PC-9 (cell line): ENCODE data around the gene DUOXA2. TPM values are rescaled to one million over a fixed set of nuclear protein-coding genes. Genes with fewer than 3 reads are reported as not detected.

Source experiments
- BruUV-seq: library from RNA; stranded (reverse); fragments of 400-500 nt; replicated peaks from 2 replicates; lab custom pipeline; 2021; lab: Mats Ljungman, UMichigan
- CTCF ChIA-PET: fragments of 300-600 bp; sonication (Branson Sonifier 250); formaldehyde crosslinking; loops from one replicate; lab custom pipeline; 2022; ENCODE audit warnings: antibody characterized with exemption; lab: Charles Lee
- POLR2A ChIA-PET: fragments of 300-600 bp; sonication (Branson Sonifier 250); formaldehyde crosslinking; loops from one replicate; lab custom pipeline; 2022; ENCODE audit warnings: antibody characterized with exemption; ENCODE audit not compliant: unreplicated experiment; lab: Charles Lee
- DNase-seq, 2 experiments: peaks; one replicate each; pipeline versions ENCODE4 v3.0.0 to v3.0.0-alpha.2; 2015 to 2022; ENCODE audit warnings: mixed read lengths in 1 of 2
- H2AFZ ChIP-seq: fragments of 200-600 bp; sonication (generic); 2 replicates; pipeline ENCODE4 v1.8.1; 2017; ENCODE audit warnings: antibody characterized with exemption
- H3F3A ChIP-seq: fragments of 200-600 bp; sonication (generic); 2 replicates; pipeline ENCODE4 v1.8.1; 2017; ENCODE audit warnings: antibody characterized with exemption, mild to moderate bottlenecking, low read depth; ENCODE audit not compliant: insufficient read depth
- H3K27ac ChIP-seq: fragments of 200-600 bp; sonication (generic); 2 replicates; pipeline ENCODE4 v1.6.1; 2016; ENCODE audit warnings: mixed run types
- H3K27me3 ChIP-seq: fragments of 200-600 bp; sonication (generic); 2 replicates; pipeline ENCODE4 v1.6.1; 2016; ENCODE audit warnings: low read depth, mixed run types; ENCODE audit not compliant: insufficient read depth
- H3K36me3 ChIP-seq: fragments of 200-600 bp; sonication (generic); 2 replicates; pipeline ENCODE4 v1.6.1; 2016; ENCODE audit warnings: low read depth, mixed run types
- H3K4me1 ChIP-seq: fragments of 200-600 bp; sonication (generic); replicated peaks from 2 replicates; pipeline ENCODE4 v1.6.1; 2016; ENCODE audit warnings: mixed run types; ENCODE audit not compliant: insufficient read depth
- H3K4me2 ChIP-seq: fragments of 200-600 bp; sonication (generic); 2 replicates; pipeline ENCODE4 v1.6.1; 2017; ENCODE audit warnings: mixed run types
- H3K4me3 ChIP-seq: fragments of 200-600 bp; sonication (generic); 2 replicates; pipeline ENCODE4 v1.6.1; 2016; ENCODE audit warnings: mixed run types
- H3K79me2 ChIP-seq: fragments of 200-600 bp; sonication (generic); 2 replicates; pipeline ENCODE4 v1.6.1; 2017; ENCODE audit warnings: low read depth, mixed run types
- H3K9me2 ChIP-seq: fragments of 200-600 bp; sonication (generic); 2 replicates; pipeline ENCODE4 v1.8.1; 2017; ENCODE audit warnings: mild to moderate bottlenecking; ENCODE audit not compliant: insufficient read depth
- H3K9me3 ChIP-seq: fragments of 200-600 bp; sonication (generic); 2 replicates; pipeline ENCODE4 v1.8.1; 2016; ENCODE audit warnings: low read depth; ENCODE audit not compliant: insufficient read depth
- H4K20me1 ChIP-seq: fragments of 200-600 bp; sonication (generic); 2 replicates; pipeline ENCODE4 v1.8.1; 2017; ENCODE audit not compliant: insufficient read depth
- EZH2 ChIP-seq: fragments of 200-600 bp; sonication (generic); IDR thresholded peaks from 2 replicates; pipeline ENCODE4 v1.8.0; 2017; ENCODE audit warnings: antibody characterized with exemption, low read depth
- intact Hi-C: fragments of 100-400 bp; cut with micrococcal nuclease; formaldehyde crosslinking; loops from one replicate; pipeline ENCODE4 v1.10.0; 2022; ENCODE audit not compliant: unreplicated experiment
- total RNA-seq: library from RNA; stranded (reverse); gene quantifications from 2 replicates; pipeline ENCODE4 v1.2.3, GENCODE V29; 2021
- TF ChIP-seq, protein P1 (sequence below): fragments of 200-600 bp; sonication (generic); conservative IDR thresholded peaks from 2 replicates; pipeline ENCODE4 v1.6.1; 2017; ENCODE audit warnings: mixed run types, antibody characterized with exemption, mild to moderate bottlenecking, moderate library complexity

Gene DUOXA2
- total RNA-seq, 1 experiment from 2014 or later: not detected

GRCh38 chr15:45113380-45113990, 641 bp upstream of the DUOXA2 start:
- no peak overlapping the region for H3K4me3 ChIP-seq
- no peak overlapping the region for H3K27ac ChIP-seq
- H3K9me2 ChIP-seq: no peaks in the 10 kb centered on the region
- no peaks in the 10 kb centered on the region for H3K79me2 ChIP-seq
- ChIA-PET CTCF (no interaction called here), POLR2A (interaction anchor here (0.5 kb wide), 1 partner anchor 11 kb away, joined by 3 read pairs; no protein-coding TSS in a partner anchor)
- BruUV-seq: no TSS peak
- no peak for DNase-seq
- no peaks in the 10 kb centered on the region for H4K20me1 ChIP-seq
- no peaks in the 10 kb centered on the region for H3K36me3 ChIP-seq
- TF ChIP-seq, protein P1, sequence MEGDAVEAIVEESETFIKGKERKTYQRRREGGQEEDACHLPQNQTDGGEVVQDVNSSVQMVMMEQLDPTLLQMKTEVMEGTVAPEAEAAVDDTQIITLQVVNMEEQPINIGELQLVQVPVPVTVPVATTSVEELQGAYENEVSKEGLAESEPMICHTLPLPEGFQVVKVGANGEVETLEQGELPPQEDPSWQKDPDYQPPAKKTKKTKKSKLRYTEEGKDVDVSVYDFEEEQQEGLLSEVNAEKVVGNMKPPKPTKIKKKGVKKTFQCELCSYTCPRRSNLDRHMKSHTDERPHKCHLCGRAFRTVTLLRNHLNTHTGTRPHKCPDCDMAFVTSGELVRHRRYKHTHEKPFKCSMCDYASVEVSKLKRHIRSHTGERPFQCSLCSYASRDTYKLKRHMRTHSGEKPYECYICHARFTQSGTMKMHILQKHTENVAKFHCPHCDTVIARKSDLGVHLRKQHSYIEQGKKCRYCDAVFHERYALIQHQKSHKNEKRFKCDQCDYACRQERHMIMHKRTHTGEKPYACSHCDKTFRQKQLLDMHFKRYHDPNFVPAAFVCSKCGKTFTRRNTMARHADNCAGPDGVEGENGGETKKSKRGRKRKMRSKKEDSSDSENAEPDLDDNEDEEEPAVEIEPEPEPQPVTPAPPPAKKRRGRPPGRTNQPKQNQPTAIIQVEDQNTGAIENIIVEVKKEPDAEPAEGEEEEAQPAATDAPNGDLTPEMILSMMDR: no peak
- TF ChIP-seq EZH2: no peak
- no peaks in the 10 kb centered on the region for H3K4me1 ChIP-seq
- H2AFZ ChIP-seq: no peak overlapping the region
- H3K9me3 ChIP-seq: no peaks in the 10 kb centered on the region
- peaks cover 3% of the 10 kb centered on the region; the same call in 1 of the 2 replicates for H3K27me3 ChIP-seq
- intact Hi-C loops: no loop called here
- no peak overlapping the region for H3K4me2 ChIP-seq
- no peaks in the 10 kb centered on the region for H3F3A ChIP-seq

- H4K20me1 ChIP-seq: no peaks in the 10 kb centered on the region
- no peaks in the 10 kb centered on the region for H3F3A ChIP-seq
- no peaks in the 10 kb centered on the region for H3K4me1 ChIP-seq
- H3K27me3 ChIP-seq: peaks cover 3% of the 10 kb centered on the region; the same call in 1 of the 2 replicates
- intact Hi-C loops: loop anchor here (5.0 kb wide), 1 partner anchor 142 kb away; no protein-coding TSS in a partner anchor
- DNase-seq: no peak
- POLR2A ChIA-PET: no interaction called here
- CTCF ChIA-PET: no interaction called here
- no peak overlapping the region for H2AFZ ChIP-seq
- no peak overlapping the region for H3K27ac ChIP-seq
- TF ChIP-seq, protein P1: no peak
- TF ChIP-seq EZH2: no peak
- H3K79me2 ChIP-seq: no peaks in the 10 kb centered on the region
- BruUV-seq: no TSS peak
- H3K9me2 ChIP-seq: no peaks in the 10 kb centered on the region
- H3K9me3 ChIP-seq: no peaks in the 10 kb centered on the region
- H3K36me3 ChIP-seq: no peaks in the 10 kb centered on the region
- H3K4me3 ChIP-seq: no peak overlapping the region
- no peak overlapping the region for H3K4me2 ChIP-seq
Measured at GRCh38 chr15:45114751-45115085, 592 bp downstream of the DUOXA2 start.

DNA sequence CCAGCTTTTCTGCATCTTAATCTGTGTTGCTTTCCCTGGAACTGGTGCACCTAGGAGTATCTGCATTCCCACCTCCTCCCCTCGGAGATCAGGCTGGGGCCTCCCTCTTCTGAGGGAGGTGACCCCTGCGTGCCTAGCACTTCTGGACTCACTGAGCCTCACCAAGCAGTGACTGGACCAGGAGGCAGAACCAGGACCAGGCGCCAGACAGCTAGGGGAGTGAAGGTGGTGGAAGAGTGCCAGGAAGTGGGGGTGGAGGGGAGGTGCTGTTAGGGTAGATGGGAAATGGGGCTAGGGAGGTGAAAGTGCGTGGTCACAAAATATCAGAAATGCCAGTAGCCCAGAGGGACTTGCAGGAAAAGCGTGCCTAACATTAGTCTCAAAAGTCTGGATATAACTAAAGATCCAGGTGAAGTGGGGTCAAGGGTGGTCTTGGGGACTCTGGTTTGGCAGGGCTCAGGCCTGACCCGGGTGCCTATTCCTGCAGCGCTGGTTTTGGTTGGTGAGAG, 1.2 kb downstream of the DUOXA2 start:
- Histone ChIP-seq H3K4me3 (no peak overlapping the region), H3K4me2 (no peak overlapping the region), H4K20me1 (no peaks in the 10 kb centered on the region), H3K36me3 (no peaks in the 10 kb centered on the region), H3K27me3 (peaks cover 3% of the 10 kb centered on the region; the same call in 1 of the 2 replicates), H3K9me2 (no peaks in the 10 kb centered on the region), H3K4me1 (no peaks in the 10 kb centered on the region), H3F3A (no peaks in the 10 kb centered on the region), H3K79me2 (no peaks in the 10 kb centered on the region), H3K9me3 (no peaks in the 10 kb centered on the region), H3K27ac (no peak overlapping the region), H2AFZ (no peak overlapping the region)
- POLR2A ChIA-PET: no interaction called here
- intact Hi-C loops: loop anchor here (5.0 kb wide), 1 partner anchor 143 kb away; no protein-coding TSS in a partner anchor
- CTCF ChIA-PET: no interaction called here
- no peak for DNase-seq
- TF ChIP-seq EZH2: no peak
- TF ChIP-seq, protein P1: no peak
- BruUV-seq: no TSS peak
